HG03064 (cell line): ENCODE data around the gene COL1A2.

ENCODE experiments used
- ATAC-seq: cut with Tn5 transposase; IDR thresholded peaks from one replicate; pipeline ENCODE4 v1.9.1; 2021; ENCODE audit warnings: low read depth; ENCODE audit not compliant: unreplicated experiment

Gene COL1A2

GRCh38 chr7:94471604-94472003, 76.9 kb downstream of the COL1A2 start:
- no peak for ATAC-seq

DNA sequence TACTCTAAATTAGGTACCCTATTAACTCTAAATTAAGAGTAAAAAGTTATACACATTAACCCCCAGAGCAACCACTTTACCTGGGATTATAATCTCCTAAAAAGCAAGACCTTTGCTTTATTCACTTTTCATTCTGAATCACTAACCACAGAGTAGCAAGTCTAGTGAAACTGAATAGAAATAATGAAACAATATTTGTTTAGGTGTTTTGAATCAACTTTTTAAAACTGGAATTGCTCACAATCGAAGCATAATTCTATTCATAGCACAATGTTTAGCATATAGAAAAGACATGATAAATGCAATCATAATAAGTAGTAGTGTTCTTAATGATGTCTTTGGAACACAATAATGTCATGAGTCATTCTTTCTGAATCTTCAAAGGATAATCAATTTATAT, 77.9 kb downstream of the COL1A2 start:
- ATAC-seq: no peak

- ATAC-seq: no peak
Observed at GRCh38 chr7:94476251-94476840, 81.7 kb downstream of the COL1A2 start.

GRCh38 chr7:94477878-94478277, 83.2 kb downstream of the COL1A2 start:
- no peak for ATAC-seq

GRCh38 chr7:94478648-94479214, 84.0 kb downstream of the COL1A2 start:
- ATAC-seq: no peak
